Left cardiac atrium (tissue), 4 donors: ENCODE measurements around the gene ARF1. TPM values are rescaled to one million over a fixed set of nuclear protein-coding genes. Genes with fewer than 3 reads are reported as not detected.

Experiments used
- ATAC-seq, 2 donors: fragments of 200-7000 bp; cut with Tn5 transposase; one replicate each; pipeline ENCODE4 v1.9.1; 2020; ENCODE audit warnings: mild to moderate bottlenecking in 2 of 2, moderate library complexity in 2 of 2
- DNase-seq: peaks from one replicate; pipeline ENCODE4 v3.0.0-alpha.2; 2020
- intact Hi-C, 2 donors: fragments of 100-400 bp; cut with DNase I; formaldehyde crosslinking; loops; one replicate each; pipeline versions ENCODE4 v1.14.1 to v1.15.1; 2022 to 2023
- total RNA-seq, 2 donors: library from RNA; stranded (reverse); fragmentation: NEBNext Ultra II Directional; extraction: Animal tissue kit (Norgen Biotek cat#: 25700); gene quantifications; one replicate each; pipeline ENCODE4 v1.2.1, GENCODE V29; 2021
- donor health status: DM: no; HTN: yes; CAD: no.
- donor health status: DM: no; HTN: yes; CAD: no; lungs with severe emphysema.
- donor health status: DM: yes; HTN: yes; CAD: no.
- donor health status: Dilated cardiomyopathy.

Gene ARF1
- total RNA-seq, 2 donors from 2014 or later, result 295 to 397 TPM

- intact Hi-C loops, result no loop called here
- ATAC-seq (peak in 1 of 2 donors; percentile 0), DNase-seq (peak; percentile 30)
These were observed 812 bp upstream of the ARF1 start for GRCh38 chr1:228081578-228082213.

- ATAC-seq (peak; percentile 28 to 40), DNase-seq (peak; percentile 74)
- intact Hi-C loops, result no loop called here
These were observed 686 bp downstream of the ARF1 start for GRCh38 chr1:228082918-228083870.

DNA sequence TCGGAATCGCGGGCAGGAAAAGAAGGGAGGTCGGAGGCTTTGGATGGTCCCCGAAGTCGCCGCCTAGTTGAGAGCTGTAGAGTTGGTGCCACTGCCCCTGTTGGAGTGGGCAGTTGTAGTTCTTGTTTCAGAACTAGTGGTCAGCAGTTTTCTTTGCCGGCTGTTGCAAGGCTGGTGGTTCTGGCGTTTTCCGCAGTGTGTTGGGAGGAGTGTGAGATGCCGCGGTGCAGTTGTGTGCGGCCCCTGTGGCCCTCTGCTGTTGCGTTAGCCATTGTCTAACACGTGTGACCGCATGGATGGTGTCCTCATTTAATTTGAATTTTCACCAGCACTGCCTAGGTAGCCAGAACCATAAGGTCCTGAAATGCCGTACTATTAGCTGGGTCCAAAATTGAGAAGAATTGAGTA lies 1.4 kb downstream of the ARF1 start:
- intact Hi-C loops, result no loop called here
- DNase-seq (peak; percentile 52), ATAC-seq (peak in 1 of 2 donors; percentile 1)

- no peak for ATAC-seq
- peak; percentile 12 for DNase-seq
- intact Hi-C loops, result no loop called here
These were observed 1.8 kb downstream of the ARF1 start for GRCh38 chr1:228084325-228084724.

GRCh38 chr1:228084797-228085196 lies 2.3 kb downstream of the ARF1 start:
- intact Hi-C loops, result no loop called here
- peak; percentile 9 for DNase-seq
- ATAC-seq, result no peak

- DNase-seq (peak; percentile 51), ATAC-seq (peak in 1 of 2 donors; percentile 4)
- intact Hi-C loops, result no loop called here
These were observed 2.9 kb downstream of the ARF1 start for GRCh38 chr1:228085287-228085951.

DNA sequence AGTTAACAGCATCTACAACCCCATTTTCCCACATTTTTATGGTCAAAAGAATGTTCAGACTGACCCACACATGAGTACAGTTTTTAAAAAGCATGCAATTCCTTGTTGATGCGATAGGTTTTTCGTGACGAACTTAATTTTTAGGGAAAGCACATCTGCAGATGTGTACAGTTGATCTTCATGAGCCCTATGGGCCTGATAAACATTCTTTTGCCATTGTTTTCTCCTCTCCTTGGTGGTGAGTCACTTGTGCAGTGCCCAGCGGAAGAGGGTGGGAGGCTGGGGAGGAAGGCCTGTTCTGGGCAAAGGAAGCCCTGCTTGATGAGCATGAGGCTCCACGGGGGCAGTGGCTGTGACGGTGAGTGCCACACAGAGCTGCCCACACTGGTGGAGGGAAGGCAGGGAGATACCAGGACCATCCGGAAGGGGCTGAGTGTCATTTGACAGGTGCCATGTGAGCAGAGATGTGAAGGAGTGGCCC lies 5.3 kb downstream of the ARF1 start:
- intact Hi-C loops, result no loop called here
- ATAC-seq (peak; percentile 21 to 27), DNase-seq (peak; percentile 59)

DNA sequence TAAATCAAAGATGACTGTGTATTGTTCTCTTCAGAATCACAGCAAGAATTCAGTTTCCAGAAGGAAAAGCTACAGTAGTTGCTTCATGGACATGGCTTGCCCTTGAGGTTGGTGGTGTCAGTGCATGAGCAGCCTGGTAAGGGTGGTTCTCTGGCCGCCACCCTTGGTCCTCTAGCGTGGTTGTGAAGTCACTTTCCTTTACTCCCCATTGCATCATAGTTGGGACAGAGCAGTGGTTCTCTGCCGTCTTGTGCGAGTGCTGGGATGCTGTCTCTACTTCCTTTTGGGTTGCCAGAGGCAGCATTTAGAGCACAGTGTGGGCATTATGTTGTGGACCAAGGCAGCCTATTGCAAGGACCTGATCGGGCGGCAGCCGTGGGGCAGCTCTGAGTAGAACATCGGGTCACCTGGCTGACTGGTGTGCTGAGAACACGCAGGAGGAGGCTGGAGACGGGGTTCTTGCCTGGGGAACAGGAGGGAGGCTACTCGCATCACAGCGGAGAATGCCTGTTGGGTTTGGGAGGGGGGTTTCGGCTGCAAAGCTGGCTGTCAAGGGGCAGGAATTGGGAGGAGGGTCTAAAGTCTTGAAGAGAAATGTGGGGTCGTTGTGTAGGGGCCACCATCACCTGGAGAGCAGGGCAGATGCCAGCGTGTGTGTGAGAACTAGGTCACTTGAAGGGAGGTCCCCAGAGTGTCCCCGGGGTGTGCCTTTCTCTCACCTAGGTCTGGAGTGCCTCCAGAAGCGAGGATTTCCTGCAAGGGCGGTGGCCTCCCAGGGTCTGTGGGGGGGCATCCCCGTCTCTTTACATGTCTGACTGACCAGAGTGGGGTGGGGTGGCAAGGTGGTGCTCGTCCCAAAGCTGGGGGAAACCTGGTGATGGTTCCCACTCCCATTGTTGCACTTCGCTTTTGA lies 6.3 kb downstream of the ARF1 start:
- intact Hi-C loops, result no loop called here
- ATAC-seq (no peak), DNase-seq (peak; percentile 27)

GRCh38 chr1:228089519-228090380 lies 7.2 kb downstream of the ARF1 start:
- DNase-seq (peak; percentile 16), ATAC-seq (peak in 1 of 2 donors; percentile 16)
- intact Hi-C loops, result no loop called here

GRCh38 chr1:228090613-228091081 lies 8.1 kb downstream of the ARF1 start:
- peak; percentile 4 to 17 for ATAC-seq
- DNase-seq, result peak; percentile 23
- intact Hi-C loops, result no loop called here

- DNase-seq (no peak), ATAC-seq (no peak)
- intact Hi-C loops, result no loop called here
These were observed 8.6 kb downstream of the ARF1 start for GRCh38 chr1:228091084-228091483.

- intact Hi-C loops, result no loop called here
- DNase-seq (no peak), ATAC-seq (no peak)
These were observed 10.0 kb downstream of the ARF1 start for GRCh38 chr1:228092342-228093049.

- ATAC-seq (no peak), DNase-seq (no peak)
- intact Hi-C loops, result no loop called here
These were observed 10.8 kb downstream of the ARF1 start for GRCh38 chr1:228093050-228093906.

DNA sequence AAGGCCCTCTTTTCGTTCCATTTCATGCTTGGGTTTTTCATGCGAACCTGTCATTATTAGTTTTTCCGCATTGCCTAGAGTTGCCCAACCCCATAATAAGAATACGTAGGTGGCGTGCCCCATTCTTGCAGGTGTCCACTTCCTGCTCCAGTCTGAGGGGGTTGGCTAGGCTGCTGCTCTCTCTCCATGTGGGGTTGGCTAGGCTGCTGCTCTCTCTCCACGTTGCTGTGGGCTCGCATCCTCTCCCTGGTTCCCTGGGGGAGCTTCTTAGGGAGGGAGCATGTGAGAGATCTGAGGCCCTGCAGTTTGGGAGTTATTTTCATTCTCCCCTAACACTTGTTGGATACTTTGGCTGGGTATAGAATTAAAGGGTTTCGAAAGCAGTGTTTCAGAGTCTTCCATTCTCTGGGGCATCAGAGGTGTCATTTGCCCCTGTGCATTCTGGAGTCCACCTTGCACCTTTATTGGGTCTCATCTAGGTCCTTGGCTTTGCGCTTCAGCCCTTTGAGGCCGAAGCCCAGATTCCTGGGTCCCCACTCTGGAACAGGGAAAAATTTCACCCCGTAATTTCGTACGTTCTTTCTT lies 12.0 kb downstream of the ARF1 start:
- intact Hi-C loops, result no loop called here
- ATAC-seq (no peak), DNase-seq (no peak)

DNA sequence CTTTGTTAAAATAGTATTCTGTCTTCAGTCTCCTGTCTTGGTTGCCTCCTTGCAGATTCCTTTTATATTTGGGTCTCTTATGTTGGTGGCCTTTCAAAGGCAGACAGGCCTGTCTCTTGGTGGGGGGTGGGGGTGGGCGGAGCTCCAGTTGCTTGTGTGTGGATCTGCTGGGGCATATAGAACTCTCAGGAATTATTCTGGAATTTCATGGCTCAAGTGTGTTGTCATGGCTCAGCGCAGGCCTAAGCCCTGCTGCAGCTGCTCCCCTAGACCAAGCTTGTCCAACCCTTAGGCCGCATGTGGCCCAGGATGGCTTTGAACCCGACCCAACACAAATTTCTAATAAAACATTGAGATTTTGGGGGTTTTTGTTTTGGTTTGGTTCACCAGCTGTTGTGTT lies 12.7 kb downstream of the ARF1 start:
- no peak for DNase-seq
- ATAC-seq, result no peak
- intact Hi-C loops, result no loop called here

DNA sequence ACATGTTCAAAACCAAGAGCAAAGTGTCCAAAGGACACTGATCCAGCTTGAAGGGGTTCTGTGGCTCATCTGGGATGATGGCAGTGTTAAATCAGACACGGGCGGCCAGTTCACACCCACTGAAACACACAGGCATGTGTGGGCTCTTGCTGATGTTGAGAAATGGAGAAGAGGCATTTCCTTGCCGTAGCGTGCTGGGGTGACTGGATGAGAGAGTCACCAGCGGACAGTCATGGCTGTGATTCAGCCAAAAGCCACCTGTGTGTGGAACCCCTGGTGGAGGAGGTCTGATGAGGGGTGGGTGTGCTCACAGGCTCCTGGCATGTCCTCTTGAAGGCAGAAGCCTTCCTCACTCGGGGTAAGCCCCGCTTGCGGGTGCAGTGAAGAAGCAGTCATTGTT lies 13.4 kb downstream of the ARF1 start:
- ATAC-seq (no peak), DNase-seq (no peak)
- intact Hi-C loops, result no loop called here
